NCI-H524 treated with DMSO at 0.1 percent for 48 hours (cell line): ENCODE results near the gene MICAL2.

Experiments
- DNase-seq: peaks from one replicate; lab custom pipeline; 2025; lab: John Stamatoyannopoulos, UW

MICAL2 gene

DNA sequence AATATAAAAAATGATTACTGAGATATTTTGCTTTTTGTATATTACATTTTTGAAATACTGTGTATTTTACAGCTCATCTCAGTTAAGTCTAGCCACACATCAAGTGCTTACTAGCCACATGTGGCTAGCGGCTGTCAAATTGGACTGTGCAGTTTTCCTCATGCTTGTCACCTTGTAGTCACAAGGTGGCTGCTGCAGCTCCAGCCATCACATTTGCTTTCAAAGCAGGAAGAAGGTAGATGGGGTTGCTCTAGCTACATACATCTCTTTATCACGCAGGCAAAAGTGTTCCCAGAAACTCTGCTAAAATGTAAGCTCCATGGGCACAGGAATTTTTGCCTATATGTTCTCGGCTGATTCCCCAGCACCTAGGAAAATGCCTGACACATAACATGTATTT lies 61.5 kb downstream of the MICAL2 start:
- no peak for DNase-seq

DNA sequence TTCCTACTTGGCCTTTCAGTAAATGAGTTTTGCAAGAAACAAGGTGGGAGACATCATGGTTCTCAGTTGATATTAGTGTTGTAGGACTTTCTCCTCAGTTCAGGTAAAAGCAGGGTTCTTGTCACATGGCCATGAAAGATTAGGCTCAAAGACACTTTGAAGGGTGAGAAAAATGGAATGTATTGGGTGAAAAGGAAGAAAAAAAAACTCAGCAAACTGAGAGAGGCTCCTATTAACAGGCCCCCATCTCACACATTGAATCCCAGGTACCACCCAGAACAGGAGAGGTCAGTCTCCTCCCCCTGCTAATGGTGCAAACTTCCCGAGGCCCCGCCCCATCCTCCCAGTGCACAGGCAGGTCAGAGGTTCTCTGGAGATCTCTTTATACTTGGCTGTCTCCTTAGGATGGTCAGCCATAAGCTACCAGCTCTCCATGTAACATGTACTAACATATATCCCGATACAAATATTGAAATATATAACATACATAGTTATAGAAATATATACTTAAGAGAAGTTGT lies 62.2 kb downstream of the MICAL2 start:
- no peak for DNase-seq

DNA sequence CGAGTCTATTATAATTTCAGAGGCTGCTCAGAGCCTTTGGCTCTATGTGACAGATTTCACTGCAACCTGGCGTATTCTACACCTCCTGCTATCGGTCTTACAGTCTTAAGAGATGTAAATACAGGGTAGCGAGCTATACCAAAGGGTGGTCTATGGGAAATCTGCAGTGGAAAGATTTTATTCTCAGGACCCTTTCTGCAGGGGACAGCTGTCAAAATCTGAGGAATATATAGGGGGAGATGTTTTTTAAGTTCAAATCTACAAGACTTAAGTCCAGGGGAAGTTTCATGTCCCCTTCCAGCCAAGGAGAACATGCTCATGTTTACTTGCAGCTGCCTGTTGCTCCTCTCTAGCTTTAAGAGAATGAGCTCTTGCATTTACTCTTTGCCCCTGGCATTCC lies 62.7 kb downstream of the MICAL2 start:
- no peak for DNase-seq

DNA sequence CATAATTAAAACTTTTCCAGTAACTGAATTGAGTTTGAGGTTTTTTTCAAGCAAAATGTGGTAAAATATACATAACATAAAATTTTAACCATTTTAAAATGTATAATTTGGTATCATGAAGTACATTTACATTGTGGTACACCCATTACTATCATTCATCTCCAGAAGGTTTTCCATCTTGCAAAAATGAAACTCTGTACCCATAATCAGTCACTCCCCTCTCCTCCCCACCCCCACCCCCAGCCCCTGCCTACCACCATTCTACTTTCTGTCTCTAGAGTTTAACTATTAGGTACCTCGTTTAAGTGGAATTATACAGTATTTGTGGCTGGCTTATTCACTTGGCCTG lies 63.7 kb downstream of the MICAL2 start:
- no peak for DNase-seq

DNA sequence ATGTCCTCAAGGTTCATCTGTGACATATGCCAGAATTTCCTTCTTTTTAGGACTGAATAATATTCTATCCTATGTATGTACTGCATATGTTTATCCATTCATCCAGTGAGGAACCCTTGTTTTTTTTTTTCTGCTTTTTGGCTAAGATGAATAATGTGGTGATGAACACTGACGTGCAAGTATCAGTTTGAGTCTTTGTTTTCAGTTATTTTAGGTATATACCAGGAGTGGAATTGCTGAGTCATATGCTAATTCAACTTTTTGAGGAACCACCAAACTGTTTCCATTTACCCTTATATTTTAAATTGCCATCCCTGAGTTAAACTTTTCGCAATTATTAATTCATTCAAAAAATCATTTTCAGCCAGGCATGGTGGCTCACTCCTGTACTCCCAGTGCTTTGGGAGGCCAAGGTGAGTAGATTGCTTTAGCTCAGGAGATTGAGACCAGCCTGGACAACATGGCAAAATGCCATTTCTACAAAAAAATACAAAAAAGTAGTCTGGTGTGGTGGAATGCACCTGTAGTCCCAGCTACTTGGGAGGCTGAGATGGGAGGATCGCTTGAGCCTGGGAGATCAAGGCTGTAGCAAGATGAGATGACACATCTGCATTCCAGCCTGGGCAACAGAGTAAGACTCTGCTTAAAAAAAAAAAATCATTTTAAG lies 64.2 kb downstream of the MICAL2 start:
- no peak for DNase-seq

DNA sequence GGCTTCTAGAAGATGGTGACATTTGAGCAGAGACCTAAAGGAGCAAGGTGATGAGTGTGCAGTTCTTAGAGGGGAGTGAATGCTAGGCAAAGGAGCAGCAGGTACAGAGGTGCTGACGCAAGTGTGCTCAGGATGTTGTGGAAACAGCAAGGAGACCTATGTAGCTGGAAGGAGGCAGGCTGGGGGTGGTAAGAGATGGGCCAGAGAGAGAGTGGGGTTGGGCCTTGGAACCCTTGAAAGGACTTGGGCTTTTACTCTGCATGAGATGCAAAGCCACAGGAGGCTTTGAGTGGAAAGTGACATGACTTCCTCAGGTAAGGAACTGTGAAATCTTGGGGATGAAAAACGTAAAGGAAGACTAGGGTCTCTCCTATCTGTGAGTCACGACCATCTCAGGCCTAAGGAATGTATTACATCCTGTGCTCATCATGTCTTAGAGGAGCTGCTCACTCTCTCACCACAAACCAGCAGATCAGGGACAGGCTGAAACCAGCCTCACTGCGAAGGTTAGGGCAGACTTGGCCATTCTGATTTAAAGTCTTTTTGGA lies 65.4 kb downstream of the MICAL2 start:
- no peak for DNase-seq

DNA sequence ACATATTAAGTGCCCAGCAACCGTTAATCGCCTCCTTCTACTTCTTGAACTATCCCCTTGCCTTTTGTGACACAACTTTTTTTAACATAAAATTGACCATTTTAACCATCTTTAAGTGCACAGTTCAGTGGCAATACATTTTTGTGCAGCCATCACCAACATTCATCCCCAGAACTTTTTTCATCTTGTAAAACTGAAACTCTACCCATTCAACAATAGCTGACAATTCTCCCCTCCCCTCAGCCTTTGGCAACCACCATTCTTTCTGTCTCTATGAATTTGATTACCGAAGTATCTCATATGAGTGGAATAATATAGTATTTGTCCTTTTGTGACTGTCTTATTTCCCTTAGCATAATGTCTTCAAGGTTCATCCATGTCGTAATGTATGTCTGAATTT lies 66.0 kb downstream of the MICAL2 start:
- DNase-seq: no peak

DNA sequence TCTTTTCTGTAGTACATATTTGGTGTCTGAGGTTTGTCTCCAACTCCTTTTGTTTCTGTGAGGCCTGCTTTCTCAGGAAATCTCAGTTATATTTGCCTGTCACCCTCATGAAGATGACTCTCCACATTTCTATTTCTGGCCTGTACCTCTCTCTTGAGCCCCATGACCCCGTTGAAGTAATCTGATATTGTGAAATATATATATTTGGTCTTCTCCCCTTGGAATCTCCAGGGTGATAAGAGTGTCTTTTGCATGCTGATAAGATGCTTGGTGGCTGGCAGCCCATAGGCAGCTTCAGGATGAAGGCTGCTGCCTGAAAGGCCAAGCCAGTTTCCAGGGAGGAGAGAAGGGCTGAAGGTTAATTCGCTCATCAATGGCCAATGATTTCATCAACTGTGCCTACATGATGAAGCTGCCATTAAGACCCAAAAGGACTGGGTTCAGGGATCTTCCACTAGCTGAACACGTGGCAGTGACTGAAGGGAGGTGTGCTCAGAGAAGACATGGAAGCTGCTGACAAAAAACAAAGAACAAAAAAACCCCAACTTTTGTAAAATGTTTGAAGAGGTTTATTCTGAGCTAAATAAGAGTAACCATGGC lies 67.4 kb downstream of the MICAL2 start:
- DNase-seq: no peak

DNA sequence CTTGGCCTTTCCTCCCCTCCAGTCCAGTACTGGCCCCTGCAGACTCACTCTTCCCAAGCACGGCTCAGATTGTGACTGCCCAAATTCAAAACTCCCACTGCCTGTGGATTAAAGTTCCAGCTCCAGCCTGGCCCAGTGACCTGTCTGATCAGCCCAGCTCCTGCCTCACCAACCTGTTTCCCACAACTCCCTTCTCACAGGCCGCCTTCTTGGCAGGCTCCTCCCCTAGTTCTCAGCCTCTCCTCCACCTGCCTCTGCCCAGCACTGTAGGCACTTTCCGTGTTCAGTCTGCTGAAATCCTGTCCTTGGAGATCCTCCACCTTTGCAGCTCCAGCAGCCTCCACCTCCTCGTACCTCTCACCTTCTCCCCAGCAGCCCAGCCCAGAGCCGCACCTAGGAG lies 68.6 kb downstream of the MICAL2 start:
- DNase-seq: no peak

DNA sequence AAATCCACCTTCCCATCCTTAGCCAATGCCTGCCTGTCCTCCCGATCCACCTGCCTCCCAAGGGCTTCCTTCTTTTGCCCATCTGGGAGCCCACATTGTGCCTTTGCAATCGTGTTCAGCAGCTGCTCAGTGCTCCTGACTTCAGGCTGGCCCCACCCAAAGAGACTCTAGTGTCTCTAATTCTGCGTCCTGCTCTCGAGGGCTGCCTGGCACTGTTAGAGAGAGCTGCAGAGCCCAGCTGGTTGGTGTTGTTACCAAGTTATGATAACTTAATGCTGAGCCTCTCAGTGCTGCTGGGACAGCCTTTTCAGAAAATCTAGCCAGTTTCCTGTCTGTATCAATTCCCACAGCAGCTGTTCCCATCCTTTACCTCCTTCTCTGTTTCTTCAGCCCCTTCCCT lies 69.1 kb downstream of the MICAL2 start:
- DNase-seq: peak; percentile 86

DNA sequence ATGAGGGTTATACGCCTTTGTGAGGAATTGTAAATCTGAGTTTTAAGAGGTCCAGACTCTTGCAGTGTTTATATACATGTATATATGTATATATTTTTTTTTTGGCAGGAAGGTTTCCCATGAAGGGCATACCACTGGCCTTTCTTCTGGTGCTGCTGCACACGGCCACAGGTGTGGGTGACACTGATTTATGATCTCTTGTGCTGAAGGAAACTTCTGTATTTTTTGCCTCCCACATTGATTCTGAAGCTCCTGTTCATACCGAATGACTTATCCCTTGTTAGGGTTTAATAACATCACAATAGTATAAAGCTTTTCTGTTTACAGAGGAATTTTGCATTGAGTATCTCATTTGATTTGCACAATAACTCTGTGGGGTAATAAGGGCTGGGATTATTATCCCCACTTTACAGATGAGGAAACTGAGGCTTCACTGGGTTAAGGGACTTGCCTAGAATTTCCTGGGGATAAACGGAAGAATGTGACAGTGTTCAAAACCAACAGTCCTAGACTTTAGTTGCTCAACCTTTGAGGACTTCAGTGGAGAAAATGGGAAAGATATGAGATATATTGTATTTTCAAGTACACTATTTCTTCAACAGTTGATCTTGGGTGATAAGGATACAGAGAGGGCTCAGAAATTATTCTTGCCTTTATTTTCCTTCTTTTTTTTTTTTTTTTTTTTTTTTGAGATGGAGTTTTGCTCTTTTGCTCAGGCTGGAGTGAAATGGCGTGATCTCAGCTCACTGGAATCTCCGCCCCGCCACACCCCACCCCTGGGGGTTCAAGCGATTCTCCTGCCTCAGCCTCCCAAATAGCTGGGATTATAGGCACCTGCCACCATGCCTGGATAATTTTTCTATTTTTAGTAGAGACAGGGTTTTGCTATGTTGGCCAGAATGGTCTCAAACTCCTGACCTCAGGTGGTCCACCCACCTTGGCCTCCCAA lies 70.1 kb downstream of the MICAL2 start:
- no peak for DNase-seq

DNA sequence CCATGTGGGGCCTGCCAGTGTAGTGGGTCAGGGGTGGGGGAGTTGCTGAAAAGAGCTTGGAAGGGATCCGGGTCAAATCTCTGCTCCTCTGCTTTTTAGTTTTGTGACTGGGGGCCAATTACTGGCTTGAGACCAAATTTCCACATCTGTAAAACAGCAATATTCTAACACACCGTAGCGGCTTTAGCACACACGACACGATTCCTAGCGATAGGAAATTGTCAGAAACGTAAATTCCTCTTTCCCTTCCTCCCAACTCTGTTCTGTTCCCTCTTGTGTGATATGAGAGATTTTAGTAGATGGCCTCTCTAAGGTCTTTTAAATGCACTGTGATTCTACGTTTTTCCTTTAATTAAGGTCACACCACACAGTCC lies 71.9 kb downstream of the MICAL2 start:
- DNase-seq: no peak

DNA sequence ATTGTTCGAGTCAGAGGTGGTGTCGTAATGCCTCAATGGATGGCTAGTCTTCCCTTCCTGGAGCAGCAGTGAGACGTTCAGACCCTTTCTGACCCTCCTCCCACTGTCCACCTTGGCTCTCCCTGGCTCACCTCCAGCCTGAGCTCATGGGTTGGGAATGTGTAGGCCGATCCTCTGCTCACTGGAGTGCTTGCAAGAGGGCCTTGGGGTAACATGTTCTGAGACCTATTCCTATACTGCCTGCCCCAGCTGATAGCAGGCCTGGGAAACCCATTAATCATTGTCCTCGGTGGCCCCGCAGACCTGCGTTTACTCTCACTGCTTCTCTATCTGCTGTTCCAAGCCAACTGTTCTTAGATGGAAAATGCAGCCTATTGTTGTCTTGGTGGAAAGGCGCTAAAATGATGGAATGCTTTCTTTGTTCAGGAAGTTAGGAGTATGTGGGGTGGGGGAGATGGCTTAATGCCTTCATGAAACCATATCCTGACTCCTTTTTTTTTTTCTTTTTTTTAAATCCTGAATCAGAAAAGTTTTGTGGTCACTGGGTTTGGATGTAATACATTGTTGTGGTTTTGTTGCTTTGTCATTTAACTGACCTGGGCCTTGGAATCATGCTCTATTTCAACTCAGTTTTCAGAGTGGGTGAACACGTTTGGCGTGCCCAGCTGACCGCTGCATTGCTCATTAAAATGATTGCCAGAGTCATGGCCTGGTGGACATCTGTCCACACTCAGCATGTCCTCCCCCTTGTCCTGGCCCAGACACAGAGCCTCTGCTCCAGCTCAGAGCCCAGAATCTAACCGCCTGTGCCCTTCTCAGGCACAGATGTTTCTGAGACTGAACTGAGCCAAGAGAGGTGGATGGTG lies 72.5 kb downstream of the MICAL2 start:
- DNase-seq: no peak

DNA sequence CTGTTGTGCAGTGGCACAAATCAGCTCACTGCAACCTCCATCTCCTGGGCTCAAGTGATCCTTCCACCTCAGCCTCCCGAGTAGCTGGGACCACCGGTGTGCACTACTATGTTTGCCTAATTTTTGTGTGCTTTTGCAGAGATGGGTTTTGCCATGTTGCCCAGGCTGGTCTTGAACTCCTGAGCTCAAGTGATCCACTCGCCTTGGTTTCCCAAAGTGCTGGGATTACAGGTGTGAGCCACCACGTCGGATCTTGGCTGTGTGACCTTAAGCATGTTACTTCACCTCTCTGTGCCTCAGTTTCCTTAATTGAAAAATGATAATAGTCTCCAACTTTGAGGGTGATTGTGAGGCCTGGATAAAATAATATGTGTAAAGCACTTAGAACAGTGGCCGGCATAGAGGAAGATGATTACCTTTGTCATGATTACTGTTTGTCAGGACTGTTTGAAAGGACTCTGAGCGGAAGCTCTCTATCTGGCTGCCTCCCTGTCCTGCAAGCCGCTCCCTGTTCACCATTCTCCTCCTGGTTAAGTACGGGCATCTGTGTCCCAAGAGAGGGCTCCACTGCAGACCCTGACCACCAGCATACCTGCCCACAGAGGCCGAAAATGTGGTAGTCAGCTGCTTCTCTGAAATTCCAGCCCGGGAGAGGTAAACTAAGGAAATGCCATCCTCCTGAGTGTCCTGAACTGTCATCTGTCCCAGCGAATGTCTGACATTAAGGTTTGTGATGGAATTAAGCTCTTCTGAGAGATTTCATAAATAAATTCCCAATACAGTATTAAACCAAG lies 73.6 kb downstream of the MICAL2 start:
- no peak for DNase-seq

DNA sequence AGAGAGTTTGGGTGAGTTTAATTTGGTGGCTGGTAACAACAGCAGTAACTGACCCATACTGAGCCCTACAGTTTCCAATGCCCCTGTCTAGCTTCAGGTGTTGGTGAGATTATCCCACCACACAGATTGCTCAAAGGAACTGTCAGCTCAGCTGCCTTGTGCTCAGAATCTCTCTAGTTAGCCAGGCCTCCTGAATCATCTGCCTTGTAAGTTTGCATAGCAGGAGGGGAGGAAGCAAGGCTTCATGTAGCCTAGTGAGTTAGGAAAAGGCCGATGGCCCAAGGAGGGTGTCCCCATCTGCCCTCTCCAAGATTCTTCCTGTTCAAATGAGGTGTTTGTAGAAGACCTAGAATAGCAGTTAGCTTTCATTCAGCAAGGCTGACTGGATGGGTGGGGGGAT lies 74.3 kb downstream of the MICAL2 start:
- DNase-seq: no peak

DNA sequence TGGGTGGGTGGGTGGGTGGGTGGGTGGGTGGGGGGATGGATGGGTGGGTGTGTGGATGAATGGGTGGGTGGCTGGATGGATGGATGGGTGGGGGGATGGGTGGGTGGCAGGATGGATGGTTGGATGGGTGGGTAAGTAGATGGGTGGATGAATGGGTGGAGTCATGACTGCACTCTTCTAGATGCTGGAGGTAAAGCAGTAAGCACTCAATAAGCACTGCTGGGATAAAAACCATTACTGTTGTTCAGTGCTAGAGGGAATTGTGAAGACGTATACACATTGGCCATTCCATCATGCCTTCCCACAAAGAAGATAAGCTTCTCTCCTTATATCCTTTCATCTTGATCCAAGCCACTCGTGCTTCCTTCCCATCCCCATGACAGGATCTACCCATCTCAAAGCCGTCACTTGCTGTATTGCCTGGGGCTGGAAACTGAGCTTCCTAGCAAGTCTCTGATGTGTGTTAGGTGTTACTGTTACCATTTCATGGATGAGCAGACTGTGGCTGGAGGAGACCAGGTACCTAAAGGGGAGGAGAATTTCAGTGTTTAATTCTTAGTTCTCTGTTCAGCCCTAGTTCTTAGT lies 74.8 kb downstream of the MICAL2 start:
- DNase-seq: no peak

DNA sequence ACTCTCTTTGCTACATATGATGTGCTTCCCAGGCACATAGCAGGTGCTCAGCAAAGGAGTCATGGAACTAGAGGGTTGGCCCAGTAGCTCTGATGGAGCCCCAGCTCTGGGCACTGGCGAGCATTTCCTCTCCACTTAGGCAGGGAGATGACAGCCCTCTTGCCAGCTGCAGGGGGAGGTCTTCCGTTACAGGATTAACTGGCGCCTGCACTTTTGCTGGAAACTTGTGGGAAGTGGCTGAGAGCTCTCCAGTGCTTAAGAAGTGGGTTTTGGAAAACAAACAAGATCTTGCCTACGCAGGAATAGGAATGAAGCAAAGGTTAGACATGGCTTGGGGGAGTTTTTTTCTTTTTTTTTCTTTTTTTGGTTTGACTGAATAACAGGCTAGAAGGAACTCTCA lies 75.5 kb downstream of the MICAL2 start:
- peak; percentile 76 for DNase-seq

DNA sequence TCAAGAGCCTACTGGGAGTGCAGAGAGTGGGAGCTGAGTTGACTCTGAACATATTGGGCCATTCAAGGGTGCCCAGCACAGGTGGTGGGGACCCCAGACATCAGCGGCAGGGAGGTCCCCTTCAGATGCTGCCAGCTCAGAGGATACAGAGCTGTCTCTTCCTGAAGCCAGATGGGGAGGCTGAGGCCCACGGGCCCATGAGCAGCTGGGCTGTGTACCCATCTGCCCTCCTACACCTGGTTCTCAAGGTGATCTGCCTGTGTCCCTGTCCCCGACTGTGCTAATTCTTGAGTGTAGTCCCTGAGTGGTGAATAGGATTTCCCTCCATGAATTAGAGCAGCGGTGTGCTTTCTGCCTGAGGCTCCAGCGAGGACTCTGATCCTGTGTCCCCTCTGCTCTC lies 76.3 kb downstream of the MICAL2 start:
- DNase-seq: peak; percentile 36

DNA sequence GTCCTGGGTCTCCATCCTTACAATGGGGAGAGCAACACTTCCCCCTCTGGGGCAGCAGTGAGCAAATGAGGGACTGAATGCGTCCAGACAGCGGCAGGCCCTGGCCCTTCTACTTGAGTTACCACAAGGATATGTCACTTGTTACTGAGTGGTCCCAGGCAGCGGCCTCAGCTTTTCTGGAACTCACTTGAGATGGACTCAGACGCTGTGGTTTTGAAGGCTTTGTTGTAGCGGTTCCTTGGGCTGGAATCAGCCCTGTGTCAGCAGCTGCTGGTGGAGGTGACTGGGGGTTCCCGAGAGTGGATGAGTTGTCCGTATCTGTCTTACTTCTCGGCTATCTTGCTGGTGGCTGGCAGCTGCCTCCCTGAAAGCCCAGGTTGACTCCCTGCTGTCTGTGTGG lies 77.0 kb downstream of the MICAL2 start:
- no peak for DNase-seq

DNA sequence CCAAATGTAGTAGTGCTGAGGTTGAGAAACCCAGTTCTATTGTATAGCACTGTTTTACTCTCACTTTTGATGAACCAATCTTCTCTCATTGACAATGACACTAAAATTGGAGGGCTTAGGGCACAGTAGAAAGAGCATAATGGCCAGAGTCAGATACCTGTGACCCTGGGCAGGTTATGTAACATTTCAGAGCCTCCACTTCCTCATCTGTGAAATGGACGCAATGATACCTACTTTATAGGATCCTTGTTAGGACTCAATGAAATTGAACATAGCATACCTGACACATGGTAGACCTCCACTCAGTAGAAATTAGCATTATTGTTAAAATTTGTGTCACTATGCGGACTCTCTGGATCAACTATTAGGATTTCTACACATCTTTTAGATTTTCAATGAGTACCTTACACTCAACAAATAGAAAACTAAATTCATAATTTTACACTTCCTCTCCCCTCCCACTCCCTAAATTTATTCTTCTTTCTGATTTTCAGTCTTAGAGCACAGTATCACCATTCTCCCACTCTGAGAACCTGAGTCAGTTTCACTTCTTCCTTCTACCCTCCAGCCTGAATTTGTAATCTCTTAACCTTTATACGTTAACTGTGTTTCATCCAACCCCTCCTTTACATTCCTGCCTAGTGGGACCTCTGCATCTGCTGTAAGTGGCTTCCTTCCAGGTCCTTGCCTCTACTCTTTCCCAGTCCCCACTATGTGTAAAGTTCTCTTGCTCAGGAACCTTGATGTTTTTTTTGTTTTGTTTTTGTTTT lies 78.3 kb downstream of the MICAL2 start:
- no peak for DNase-seq
